Left renal pelvis (tissue), 4 donors: ENCODE results near the gene UXS1. TPM values are rescaled to one million over a fixed set of nuclear protein-coding genes. Genes with fewer than 3 reads are reported as not detected.
A peak's percentile ranks its signal among the peaks of the same experiment; 100 is the strongest.

Experiments
- DNase-seq, 4 donors: peaks; one replicate each; pipeline ENCODE4 v3.0.0-alpha.2; 2013; ENCODE audit warnings: low read depth in 4 of 4, low spot score in 3 of 4
- polyA plus RNA-seq, 4 donors: library from polyadenylated mRNA; unstranded; fragments of 120-200 nt; gene quantifications; one replicate each; pipeline ENCODE4 v1.2.1, GENCODE V29; 2013; ENCODE audit not compliant: insufficient read length in 4 of 4

Gene UXS1
- polyA plus RNA-seq, 4 donors, result 68.9 to 85.8 (median 82.3) TPM

DNA sequence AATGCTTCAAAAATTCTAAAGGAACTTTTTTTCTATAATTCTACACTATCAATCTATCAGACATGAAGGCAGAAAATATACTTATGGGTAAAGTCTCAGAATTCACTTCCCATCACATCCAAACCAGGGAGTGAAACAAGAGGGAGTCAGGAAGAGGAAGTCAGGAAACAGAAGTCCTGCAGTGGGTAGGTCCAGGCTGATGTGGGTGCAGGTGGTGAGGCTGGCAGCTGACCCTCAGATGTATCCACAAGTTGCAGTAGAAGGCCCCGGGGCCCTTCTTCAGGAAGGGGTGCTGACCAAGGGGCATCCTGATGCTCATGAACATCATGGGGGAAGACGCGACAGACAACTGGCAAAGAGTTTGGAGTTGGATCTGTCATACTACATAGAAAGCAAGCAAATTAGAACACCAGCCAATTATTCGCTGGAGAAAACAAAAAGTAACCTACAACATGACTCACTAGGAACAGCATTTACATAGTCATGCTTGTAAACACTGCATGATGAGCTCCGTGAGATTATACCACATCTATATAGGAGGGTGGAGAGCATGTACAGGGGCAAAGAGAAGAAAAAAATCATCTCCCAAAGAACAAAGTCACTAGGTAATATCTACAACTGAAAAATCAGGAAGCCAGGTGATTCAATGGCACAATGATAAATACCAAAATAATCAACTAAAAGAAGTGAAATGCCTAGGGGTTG is 4.2 kb downstream of the UXS1 start:
- DNase-seq, result no peak

DNA sequence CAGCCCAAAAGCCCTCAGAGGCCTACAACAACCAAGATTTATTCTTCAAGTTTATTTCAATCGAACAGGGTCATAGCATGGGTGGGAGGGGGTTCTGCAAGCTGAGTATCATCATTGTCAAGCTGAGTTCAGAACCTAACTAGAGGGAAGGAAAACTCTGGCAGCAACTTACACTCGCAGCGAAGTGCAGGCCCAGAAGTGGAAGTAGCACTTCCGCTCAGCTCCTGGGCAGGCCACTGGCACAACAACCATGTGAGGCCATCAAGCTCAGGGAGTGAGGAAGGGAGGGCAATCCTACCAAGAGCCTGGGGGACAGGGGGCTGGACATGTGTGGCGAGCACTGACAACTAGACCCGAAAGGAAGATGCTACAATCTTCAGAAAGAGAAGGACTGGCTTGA is 4.8 kb downstream of the UXS1 start:
- DNase-seq, result no peak

DNA sequence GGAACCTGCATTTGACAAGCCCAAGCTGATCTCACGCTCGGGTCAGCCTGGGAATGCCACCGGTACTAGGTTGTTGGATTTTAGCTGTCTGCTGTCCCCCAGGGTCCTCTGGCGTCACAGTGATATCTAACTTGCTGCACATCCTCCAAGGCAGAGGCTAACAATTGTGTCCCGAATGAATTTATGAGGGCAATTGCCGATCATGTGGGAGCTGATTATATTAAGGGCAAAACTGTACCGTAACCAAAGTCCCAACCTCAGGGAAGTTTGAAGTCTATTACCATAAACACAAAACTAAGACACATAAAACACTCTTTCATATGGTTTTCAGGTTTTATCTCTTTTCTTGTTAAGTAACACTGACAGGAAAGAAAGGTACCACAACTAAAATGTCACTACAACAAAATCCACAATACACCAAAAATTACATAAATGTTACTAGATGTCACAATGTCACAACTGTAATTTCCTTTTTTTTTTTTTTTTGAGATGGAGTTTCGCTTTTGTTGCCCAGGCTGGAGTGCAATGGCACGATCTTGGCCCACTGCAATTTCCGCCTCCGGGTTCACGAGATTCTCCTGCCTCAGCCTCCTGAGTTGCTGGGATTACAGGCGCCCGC is 6.7 kb downstream of the UXS1 start:
- no peak for DNase-seq

DNA sequence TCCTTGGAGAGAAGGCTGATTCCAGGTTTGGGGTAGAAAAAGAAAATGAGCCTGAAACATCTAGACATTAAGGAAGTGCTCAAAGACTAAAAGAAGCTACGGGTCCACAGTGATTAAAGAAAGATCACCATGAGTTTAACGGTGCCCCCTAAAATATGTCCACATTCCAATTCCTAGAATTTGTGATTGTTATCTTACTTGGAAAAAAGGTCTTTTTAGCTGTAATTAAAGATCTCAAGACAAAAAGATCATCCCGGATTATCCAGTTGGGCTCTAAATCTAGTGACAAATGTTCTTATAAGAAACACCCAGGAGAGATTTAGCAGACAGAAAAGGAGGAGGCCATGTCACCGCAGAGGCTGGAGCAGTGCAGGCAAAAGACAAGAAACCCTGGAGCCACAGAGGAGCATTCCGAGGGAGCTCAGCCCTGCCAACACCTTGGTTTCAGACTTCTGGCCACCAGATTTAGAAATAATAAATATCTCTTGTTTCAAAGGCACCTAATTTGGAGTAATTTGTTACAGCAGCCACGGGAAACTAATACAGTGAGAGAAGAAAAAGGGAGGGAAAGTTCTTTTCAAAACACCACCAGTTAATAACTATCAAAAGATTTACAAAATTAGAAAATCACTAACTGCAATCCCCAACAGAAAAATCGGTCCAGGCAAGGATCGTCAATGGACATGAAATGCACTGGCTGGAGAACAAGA is 8.5 kb downstream of the UXS1 start:
- no peak for DNase-seq

DNA sequence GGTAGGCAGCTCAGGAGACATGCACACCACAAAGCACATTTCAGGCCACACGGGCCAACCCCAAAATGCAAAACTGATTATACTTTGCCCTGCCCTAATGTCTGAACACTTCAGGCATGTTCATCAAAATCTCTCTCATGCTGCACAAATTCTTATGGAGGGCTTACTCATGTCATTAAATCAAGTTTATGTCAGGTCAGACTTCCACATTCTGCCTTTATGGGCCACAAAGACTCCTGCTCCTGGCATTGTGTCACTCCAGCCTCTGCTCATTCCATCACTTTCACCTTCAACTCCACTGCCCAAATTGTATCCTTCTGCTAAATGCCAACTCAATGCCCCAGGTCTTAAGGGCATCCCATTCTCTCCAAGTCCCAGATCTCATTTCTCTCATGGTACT is 9.2 kb downstream of the UXS1 start:
- DNase-seq, result no peak

DNA sequence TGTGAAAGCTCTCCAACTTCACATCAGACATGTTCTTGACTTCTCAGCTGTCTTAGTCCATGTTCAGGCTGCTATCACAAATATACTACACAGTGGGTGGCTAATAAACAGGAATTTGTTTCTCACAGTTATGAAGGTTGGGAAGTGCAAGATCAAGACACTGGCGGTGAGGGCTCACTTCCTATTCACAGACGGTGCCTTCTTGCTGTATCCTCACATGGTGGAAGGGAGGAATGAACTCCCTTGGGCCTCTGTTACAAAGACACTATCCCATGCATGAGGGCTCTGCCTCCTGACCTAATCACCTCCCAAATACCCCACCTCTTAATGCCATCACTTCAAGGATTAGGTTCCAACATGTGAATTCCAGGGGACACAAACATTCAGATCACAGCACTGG is 9.7 kb downstream of the UXS1 start:
- no peak for DNase-seq

DNA sequence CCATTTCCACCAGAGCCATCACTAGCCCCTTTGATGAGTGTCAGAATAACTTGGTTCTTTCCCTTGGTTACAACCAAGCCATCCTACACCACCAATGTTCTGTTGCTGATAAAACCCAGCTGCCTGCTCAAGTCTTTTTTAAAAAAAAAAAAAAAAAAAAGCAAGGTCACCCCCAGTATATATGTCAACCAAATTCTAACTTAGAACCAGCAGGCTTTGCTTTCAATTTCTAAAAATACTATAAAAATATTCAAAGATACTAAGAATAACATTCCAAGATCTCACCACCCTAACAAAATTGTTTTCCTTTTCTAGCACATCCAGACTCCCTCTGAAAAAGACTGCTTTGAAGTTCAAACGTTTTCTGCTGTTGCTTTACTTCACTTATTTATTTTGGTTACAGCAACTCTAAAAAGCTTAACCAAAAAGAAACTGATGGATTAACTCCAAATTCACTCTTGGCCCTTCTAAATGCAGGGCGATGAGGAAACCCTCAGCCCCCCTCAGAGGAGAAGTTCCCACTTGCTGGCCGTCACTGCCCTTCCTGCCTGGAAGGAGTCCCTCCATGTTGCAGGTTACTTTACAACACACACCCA is 10.9 kb downstream of the UXS1 start:
- peak in 1 of 4 donors; percentile 20 for DNase-seq

DNA sequence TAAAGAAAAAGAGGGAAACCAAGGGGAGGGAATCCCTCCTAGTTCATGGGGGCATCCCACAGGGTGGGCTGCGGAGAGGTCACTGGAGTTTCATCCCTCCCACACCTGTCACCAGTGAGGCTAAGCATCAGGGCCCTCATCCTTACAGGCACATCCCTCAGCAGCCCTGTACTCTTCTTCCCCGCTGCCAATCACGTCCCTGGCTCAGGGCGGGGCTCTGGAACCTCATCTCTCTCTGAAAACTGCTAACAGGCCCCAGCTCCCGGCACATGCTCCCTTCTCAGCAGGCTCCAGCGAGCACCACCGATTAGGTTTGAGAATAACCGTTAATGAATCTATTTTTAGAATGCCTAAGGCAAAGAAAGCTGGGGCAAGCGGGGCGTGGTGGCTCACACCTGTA is 13.0 kb downstream of the UXS1 start:
- no peak for DNase-seq

DNA sequence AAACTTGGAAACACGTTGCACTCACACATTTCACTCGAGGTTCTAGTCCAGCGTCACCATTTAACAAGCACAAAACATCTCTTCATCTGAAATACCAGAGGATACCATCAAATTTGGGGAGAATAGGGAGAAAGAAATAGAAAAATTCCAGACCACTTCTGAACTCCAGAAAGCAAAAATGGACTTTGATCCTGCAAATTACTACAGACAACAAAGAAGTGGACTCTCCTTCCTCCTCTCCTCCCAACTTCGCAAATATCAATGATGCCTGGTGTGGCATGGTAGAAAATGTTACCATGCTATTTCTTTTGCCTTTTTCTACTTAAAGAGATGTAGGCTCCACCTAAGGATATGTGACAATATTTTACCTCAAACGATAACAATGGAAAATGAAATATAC is 13.5 kb downstream of the UXS1 start:
- DNase-seq, result no peak

DNA sequence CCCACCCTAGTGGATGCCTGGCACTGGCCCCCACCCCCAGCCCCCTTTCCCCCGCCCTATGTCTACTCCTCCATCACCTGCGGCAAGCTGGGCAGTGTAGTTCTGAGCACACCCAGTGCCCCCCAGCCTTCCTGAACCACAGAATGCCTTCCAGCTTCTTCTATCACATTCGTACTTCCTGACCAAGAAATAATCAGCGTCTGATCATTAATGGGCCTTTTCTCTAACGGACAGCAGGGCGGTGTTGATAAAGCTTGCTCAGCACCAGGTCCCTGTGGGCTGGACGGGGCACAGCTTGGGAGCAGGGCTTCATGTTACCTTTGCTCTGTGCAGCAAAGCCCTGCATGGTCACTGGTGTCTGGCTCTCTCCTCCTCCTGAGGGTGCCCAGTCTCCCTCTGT is 15.4 kb downstream of the UXS1 start:
- no peak for DNase-seq

DNA sequence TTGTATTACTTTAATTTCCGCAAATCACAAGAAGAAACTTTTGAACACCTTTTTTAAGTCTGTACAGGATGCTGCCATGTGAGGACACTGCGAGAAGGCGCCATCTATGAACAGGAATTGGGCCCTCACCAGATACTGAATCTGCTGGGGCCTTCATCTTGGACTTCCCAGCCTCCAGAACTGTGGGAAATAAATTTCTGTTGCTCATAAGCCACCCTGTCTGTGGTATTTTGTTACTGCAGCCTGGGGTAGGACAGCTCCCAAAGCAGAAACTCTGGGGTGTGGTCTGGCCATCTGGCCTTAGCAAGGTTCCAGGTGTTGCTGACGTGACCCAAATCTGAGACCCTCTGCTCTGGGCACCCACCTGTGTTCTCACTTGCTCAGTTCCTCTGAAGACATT is 16.5 kb downstream of the UXS1 start:
- DNase-seq, result no peak

DNA sequence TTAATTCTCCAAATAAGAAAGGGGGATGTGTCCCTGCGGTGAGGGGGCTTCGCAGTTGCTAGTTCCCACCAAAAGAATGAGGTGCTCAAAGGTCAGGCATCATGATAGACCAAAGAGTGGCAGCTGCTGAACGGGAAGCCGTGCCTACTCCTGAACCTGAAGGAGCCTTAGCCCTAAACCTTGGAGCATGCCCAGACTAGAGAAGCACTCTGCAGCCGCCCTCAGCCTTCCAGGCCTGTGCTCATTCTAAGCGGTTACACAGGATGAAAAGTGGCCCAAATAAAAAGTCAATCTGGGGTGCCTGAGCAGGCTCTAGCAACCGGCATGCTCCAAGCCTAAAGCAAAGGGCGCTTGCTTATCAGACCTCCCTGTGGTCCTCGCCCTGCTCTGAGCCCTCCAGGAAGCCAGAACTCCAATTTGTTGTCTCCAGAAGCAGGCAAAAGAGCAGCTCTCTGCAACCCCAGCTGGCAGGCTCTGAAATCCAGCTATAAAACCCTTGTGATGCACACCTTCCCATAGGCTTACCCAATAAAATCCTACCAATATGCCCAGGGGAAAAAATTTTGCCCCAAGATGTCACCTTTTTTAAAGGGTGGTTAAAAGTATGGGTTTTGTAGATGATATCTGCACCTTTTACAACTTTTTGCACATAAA is 17.5 kb downstream of the UXS1 start:
- DNase-seq, result no peak

DNA sequence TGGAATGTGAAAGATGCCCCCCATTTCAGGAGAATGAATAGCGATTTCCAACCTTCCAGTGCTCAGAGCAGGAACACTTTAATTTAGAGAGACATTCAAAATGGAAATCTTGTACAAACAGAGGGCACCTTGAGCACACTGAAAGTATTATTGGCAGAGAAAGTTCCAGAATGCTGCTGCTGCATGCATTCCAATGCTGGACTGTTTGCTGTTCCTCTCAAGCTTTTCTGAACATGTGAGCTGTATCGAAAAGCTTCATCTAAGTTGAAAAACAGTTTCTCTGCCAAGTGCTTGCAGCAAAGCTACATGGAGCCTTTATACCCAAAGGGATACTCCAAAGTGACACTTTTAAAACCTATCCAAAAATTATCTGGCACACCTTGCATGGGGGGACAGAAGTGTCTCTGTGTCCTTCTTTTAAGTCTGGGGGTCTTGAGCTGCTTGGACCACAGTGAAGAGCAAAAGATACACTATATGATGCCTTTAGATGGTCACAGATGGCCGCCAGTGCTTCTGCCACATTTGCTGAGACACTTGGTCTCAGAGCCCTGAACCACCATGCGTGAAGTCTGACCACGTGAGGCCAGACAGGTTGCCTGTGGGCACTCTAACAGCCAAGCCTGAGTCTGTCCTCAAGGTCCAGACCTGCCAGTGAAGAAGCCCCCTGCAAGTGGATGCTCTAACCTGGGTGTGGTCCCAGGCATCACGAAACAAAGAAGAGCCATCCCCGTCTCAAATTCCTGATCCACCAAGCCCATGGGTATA is 18.8 kb downstream of the UXS1 start:
- DNase-seq, result no peak

DNA sequence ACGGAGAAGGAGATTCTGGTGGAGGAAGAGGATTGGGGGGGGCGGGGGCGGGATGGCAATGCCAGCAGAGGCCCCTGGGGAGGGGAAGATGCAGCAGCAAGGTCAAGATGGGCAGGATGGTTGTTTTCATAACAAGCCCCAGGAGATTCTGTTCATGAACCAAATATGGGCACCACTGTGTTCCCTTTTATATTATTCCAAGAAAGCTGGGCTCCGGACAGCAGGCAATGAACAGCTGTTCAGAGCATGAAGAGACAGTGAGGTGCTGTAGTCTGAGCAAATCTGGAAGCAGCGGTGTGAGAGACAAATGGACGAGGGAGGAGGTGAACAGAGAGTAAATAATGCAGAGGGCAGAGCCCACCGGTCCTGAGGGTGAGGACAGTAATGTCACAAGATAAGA is 20.0 kb downstream of the UXS1 start:
- DNase-seq, result no peak

DNA sequence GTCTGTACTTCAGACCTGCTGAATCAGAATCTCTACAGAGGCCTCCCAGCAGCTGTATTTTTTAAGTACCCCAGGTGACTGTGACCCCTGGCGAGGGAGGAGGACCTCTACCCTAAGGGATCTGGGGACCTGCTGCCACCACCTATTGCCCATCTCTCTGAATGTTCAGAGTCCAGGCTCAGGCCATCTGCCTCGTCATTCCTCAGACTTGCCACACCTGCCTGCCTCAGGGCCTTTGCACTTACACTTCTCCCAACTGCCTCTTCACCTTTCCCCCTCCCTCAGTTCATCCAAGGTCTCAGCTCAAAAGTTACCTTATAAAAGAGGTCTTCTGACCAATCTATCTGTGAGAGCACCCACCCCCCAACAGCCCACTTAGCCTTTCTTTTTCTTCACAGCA is 21.5 kb downstream of the UXS1 start:
- no peak for DNase-seq

DNA sequence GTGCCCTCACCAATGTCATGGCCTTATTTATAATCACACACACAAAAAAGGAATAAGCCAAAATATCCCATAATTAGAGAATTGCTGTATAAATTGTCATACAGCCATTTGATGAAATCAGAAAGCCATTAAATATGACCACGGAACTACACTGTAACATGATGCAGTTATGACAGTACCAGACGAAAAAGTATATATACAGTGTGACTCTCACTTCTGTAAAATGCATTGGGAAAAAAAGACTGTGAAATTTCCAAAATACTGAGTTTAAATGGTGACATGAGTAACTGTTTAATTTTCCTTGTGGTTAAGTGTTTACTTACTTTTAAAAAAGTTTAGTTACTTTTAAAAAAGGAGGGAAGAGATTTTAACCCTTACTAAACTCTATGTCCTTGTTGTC is 25.4 kb downstream of the UXS1 start:
- DNase-seq, result no peak

DNA sequence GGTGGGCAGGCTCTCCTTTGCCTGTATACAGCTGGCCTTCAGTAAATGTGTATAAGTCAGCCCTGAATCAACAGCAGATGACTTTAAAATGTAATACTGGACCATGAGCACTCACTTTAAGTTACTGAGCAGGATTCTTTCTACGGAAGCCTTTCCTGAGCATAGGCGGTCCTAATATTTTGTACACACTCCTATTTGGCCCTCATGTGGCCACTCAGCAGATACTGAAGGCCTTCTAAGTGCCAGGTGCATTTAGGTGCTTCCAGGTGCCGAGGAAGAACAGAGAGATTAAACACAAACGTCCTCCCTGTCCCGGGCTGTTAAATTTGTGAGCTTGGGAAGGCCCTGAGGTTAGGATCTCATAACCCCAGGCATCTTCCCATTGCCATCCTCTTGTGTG is 27.0 kb downstream of the UXS1 start:
- no peak for DNase-seq

DNA sequence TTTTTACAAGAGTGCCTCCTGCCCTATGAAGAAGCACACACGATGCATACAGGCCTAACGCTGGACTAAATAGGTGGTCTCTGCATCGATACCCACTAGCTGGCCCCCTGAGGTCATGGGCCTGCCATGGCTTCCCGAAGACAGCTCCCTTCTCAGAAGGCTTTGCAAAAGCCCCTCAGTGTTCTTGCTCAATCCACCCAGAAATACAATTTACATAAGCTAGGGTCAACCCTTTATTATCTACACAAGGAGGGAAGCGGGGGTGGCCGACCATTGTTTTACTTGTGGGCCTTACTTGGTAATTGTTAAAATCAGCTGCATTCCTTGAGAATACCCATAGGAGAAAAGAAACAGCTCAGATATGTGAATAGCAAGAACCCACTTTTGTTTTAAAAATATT is 28.5 kb downstream of the UXS1 start:
- DNase-seq, result no peak

DNA sequence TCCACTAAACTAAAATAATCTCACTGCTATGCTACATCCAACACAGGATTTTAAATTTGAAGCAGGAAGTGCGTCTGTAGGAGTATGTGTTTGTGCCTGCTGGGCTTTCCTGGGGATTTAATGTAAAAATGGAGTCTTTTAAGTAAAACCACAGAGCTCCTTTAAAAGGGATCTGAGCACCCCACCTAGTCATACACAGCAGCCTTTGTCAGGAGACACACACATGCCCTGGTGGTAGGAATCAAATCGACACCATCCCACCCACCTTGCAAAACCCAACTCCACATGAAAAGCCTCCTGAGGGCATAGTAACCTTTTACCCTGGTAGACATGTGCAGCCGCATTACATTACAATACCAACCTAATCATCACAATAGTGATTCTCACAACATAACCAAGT is 29.1 kb downstream of the UXS1 start:
- DNase-seq, result no peak

DNA sequence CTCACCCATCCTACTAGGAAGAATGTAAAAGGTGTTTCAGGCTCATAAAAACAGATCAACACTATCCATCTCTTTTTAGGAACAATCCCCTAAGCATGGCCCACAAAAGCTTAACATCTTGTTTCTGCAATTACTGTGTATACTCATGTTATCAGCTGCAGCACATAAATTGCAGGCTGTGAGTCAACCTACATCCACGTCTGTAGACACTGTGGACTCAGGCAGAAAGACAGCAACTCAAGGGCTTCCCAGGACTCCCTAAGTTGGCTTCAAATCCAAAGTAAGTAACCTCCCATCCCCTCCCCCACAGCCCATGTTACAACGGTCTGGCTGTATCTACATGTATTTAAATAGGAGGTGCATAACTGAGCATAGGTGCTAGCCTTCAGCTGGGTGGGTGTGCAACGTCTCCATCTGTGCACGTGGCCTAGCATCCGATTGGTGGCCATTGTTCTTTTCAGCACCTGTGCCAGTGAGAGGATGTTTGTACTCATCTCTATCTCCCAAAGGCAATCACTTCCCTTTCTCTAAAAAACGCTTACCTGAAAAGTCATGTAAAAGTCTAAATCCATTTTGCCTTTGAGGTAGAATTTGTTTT is 30.1 kb downstream of the UXS1 start:
- no peak for DNase-seq
